GM19372 (cell line): Measurements from ENCODE around the gene MRPL40.
A peak's percentile ranks its signal among the peaks of the same experiment; 100 is the strongest.

Experiments
- ATAC-seq: cut with Tn5 transposase; IDR thresholded peaks from one replicate; pipeline ENCODE4 v1.9.1; 2021; ENCODE audit warnings: mild to moderate bottlenecking, low read depth, moderate library complexity; ENCODE audit not compliant: unreplicated experiment

MRPL40 gene

GRCh38 chr22:19478901-19479354, 46.6 kb downstream of the MRPL40 start, which contains the start of gene UFD1:
Gene UFD1, minus strand, starts transcription at chr22:19479193. Its CDS starts 108 bp downstream, at chr22:19479085.
- ATAC-seq: peak; percentile 35

DNA sequence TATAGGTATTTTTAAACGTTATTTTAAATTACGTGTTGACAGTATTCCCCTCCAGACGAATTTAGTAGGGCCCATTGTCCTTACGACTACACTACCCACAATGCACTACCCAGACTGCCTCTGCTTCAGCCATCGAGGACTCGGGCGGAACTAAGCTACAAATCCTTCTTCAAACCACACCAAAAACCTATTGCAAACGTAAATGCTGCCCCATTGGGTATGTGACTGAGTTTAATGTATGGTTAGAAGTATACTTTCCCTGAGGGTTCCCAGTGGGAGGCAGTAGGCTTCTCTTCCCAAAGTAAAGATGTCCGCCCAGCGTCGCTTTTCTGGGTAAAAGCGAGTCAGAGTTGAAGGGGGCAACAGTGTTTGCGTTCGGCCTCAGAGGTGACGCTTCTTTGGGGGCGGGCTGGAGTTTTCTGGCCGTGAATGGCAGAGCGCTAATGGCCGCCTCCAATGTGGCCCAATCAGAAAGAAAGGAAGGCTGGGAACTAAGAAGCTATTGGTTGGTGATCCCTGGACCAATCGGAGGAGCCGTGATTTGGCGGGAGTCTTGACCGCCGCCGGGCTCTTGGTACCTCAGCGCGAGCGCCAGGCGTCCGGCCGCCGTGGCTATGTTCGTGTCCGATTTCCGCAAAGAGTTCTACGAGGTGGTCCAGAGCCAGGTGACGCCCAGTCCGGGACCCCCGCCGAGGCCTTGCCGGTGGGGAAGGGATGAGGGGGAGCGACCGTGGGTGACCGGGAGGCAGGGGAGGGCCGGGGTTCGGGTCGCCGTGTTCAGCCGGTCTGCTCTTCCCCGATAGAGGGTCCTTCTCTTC, 47.2 kb downstream of the MRPL40 start, which contains the start of gene CDC45:
TSS of gene CDC45 (plus strand) at position 566 of the 818 bp plus-strand sequence. CDS start at position 615, 49 bp downstream.
- ATAC-seq: peak; percentile 88

- ATAC-seq: no peak
These were observed 47.8 kb downstream of the MRPL40 start for GRCh38 chr22:19480173-19480568.

DNA sequence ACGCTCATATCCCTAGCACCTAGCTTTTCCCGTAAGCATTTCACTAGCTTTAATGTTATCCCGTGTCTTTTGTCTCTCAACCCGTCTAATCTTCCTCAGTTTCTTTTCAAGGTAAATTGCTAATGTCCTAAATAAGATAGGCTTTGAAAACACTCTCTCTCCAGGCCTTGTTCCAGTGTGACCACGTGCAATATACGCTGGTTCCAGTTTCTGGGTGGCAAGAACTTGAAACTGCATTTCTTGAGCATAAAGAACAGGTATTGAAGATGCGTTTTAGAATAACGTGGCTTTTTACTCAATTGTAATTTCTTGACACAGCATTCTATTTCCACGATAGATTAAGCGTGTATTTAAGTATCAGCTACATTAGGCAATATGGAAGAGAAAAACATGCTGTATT, 48.4 kb downstream of the MRPL40 start:
- no peak for ATAC-seq

GRCh38 chr22:19482297-19482696, 50.0 kb downstream of the MRPL40 start:
- ATAC-seq: no peak

DNA sequence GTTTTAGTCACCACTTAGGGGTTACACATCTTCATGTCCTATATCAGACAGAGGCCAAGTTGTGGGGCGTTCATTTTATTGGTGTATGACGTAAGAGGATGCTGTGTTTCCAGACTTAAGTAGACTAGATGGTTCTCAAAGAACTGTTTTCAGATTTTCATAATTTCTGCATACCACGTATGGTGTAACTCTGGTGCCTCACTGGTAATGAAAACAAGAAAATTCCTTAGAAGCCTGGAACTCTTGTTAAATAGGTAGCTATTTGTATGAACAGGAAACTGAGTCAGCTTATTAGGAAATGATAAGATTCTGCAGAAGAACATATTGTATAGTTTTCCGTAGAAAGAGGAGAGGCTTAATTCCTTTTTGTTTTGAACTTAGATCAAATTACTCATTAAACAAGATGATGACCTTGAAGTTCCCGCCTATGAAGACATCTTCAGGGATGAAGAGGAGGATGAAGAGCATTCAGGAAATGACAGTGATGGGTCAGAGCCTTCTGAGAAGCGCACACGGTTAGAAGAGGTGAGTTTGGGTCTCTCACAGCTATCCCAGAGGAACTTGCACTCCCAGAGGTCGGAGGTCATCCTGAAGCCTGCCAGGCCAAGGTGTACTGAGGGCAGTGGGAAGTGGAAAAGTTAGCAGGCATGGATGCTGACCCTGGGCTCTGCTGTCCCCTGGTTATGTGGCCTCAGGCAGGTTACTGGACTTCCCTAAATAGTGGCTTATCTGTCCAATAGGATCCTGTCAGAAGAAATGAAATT, 51.3 kb downstream of the MRPL40 start:
- ATAC-seq: no peak
